Stimulated activated CD4-positive, alpha-beta T cell treated with anti-CD3 and anti-CD28 coated beads, Interleukin-1b, Interleukin-23, amount 100 ng/mL, for 48 hours (primary cell): ENCODE data around the gene DOCK2.
"Not testable (repeated sequence)": the region's sequence is repeated elsewhere in the genome, so short reads cannot be mapped to it uniquely, and the experiment has no call there.

ENCODE experiments used
- DNase-seq: peaks from one replicate; pipeline ENCODE4 v3.0.0-alpha.2; 2020

DOCK2 gene

DNA sequence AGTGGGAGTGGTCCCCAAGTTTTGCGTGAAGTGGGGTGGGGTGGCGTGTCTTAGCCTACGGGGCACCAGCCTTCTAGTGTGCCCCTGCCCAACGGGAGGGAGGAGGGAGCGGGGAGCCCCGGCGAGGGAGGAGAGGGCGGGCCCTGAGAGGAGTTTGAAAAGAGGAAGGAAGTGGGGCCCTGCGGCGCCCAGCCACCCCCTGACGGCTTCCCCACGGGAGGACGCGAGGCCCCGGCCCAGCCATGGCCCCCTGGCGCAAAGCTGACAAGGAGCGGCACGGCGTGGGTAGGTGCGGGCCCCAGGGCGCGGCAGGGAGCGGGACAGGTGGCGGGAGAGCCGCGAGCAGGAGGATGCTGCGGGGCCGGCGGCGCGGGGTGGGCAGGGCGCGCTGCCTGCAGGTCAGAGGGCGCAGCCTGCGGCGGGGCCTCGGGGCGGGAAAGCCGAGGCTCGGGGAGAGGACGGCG lies at the start of gene DOCK2:
DOCK2 (plus strand) TSS at position 191 of the 464 bp plus-strand sequence; CDS start at position 243, 52 bp downstream.
- DNase-seq: peak; percentile 75

DNA sequence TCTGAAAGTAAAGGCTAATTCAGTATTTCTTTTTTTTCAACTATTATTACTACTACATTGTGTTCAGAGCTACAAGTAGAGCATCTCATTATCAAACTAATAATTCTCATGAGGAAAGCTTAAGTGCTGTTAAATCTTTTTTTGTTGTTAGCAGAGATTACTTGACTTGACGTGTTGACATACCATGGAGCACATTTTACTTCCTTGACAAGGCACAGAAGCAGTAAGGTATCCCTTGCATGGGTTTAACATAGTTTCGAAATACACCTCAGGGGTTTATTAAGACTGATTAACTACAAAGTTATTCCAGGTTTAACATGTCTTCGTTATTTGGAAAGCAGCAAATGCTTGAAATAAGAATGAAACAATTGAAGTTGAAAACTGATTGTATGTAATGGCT lies 46.5 kb upstream of the DOCK2 start:
- DNase-seq: no peak

DNA sequence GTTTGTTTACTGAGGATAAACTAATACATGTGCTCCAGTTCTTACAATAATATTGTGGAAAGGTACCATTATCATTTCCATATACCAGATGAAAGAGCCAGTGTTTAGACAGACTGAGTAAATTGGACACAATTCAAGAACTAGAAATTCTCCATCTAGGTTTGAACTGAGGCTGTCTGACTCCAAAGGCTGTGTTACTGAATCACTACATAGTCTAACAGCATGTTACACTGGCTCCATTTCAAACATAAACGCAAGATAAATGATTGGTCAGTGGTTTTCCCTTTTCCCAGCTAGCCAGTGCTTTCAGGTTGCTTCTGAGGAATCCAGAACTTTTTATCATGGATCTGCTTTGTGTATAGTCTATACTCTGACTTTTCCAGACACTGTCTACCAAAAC lies 45.4 kb upstream of the DOCK2 start:
- no peak for DNase-seq

DNA sequence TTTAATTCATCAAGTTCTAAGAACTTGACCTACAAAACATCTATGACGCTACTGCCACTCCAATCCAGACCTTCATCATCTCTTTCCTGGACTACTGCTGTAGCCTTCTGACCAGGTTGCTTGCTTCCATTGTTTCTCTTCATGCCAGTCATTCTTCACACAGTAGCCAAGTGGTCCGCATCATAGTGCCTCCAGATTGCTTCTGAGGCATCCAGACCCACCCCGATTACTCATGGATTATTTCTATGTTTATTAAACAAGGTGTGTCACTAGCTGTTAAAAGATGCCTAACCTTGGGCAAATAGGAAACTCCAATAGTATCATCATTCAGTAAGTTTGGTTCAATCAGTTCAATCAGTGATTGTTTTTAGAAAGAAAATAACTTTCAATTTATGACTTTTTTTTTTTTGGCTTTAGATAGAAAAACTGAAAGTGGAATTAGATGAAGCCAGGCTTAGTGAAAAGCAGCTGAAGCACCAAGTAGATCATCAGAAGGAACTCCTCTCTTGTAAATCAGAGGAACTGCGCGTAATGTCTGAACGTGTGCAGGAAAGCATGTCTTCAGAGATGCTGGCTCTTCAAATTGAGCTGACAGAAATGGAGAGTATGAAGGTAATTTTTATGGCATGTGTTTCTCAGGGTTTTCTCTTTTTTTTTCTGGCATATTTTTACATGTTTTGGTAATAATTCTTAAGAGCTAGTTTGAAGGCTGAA lies 44.0 kb upstream of the DOCK2 start:
- no peak for DNase-seq

- no peak for DNase-seq
Measured at GRCh38 chr5:169595172-169595820, 41.8 kb upstream of the DOCK2 start.

DNA sequence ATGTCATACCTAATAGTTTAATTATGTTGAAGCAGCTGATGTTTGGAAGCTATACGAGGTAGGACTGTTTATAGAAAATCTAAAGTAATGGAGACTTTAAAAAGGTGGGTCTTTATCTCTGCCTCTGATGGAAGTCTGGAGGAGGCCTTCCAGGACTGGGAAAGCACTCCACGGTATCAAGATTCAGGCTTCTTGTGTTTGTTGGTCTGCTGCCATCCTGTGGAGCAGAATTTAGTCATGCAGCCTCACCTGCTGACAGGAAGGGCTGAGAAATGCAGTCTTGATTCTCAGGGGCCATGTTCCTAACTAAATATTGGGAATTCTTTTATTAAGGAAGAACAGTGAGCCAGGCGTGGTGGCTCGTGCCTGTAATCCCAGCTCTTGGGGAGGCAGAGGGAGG lies 37.6 kb upstream of the DOCK2 start:
- DNase-seq: no peak

GRCh38 chr5:169602535-169602934 lies 34.5 kb upstream of the DOCK2 start:
- no peak for DNase-seq

GRCh38 chr5:169606279-169606678 lies 30.8 kb upstream of the DOCK2 start:
- no peak for DNase-seq

- no peak for DNase-seq
Measured at GRCh38 chr5:169607882-169608281, 29.2 kb upstream of the DOCK2 start.

DNA sequence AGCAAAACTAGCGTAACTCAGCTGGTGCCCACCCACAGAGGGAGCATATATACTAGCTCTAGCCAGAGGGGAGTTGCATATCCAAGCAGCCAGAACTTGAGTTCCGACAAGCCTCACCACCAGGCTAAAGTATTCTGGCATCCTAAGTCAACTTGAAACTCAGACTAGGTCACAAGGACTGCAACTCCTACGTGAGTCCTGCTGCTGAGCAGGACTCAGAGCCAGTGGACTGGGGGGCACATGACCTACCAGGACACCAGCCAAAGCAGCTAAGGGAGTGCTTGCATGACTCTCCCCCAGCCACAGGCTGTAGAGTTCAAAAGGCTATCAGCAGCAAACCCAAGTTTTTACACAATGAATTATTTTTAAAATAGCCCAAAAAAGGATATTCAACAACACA lies 27.4 kb upstream of the DOCK2 start:
- DNase-seq: no peak

- DNase-seq: no peak
Measured at GRCh38 chr5:169610606-169611005, 26.5 kb upstream of the DOCK2 start.

DNA sequence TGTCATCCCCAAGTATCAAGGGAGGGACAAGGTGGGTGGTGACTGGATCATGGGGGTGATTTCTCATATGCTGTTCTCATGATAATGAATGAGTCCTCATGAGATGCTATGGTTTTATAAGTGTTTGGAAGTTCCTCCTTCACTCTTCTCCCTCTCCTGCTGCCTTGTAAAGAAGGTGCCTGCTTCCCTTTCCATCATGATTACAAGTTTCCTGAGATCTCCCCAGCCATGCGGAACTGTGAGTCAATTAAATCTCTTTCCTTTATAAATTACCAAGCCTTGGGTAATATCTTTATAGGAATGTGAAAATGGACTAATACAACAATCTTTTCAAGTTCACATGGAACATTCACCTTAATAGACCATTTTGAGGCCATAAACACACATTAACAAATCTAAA lies 21.5 kb upstream of the DOCK2 start:
- no peak for DNase-seq

DNA sequence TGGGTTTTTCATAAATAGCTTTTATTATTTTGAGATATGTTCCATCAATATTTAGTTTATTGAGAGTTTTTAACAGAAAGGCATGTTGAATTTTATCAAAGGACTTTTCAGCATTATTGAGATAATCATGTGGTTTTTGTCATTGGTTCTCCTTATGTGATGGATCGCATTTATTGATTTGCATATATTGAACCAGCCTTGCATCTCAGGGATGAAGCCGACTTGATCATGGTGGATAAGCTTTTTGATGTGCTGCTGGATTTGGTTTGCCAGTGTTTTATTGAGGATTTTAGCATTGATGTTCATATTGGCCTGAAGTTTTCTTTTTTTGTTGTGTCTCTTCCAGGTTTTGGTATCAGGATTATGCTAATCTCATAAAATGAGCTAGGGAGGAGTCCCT lies 12.8 kb upstream of the DOCK2 start:
- DNase-seq: not testable (repeated sequence)

DNA sequence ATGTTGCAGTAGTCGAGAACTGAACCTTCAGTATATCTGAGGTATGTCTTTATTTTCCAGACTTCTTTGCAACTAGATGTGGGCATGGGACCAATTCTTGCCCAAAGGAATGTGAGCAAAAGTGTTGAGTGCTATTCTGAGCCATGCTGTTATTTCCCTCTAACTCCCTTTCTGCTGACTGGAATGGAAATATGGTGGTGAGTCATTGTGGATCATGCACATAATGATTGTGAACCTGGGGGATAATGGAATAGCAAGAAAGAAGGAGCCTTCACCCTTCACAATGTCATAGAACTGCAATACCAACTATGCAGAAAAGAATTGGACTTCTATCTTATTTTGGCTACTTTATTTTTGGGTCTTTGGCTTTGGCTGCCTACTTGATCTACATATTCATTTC lies 10.3 kb upstream of the DOCK2 start:
- DNase-seq: no peak

DNA sequence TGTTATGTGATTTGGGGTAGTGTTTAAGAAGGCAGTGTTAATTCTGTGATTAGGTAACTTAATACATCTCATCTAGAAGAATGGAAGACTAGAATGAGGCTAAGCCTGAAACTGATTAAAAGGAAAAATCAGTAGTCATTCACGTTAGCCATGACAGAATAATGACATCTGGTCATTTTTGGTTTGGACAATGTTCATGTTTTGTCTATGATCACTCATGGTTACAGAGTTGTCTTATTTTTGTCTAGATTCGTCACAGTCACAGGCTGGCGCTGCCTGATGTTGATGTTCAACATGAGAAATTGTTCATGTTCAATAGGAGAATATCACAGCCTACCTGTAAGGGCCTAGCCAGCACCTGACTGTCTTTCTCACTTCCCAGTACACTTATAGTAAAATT lies 9.5 kb upstream of the DOCK2 start:
- DNase-seq: no peak

DNA sequence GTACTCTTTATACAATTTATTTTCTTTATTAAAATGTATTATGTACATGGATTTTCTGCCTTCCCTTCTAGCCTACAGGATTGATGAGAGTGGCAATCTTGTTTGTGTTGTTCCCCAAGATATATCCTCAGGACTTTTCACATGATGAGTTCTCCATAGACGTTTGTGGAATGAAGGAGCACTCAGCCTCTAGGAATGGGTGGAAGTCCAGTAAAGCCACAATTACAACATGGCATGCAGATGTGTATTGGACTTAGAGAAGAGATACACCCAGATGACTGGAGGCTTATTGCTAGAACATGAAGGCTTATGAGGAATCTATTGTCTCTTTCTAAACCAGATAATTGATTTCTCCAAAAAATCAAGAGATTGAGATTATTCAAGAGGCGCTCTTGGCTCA lies 8.2 kb upstream of the DOCK2 start:
- DNase-seq: no peak

- no peak for DNase-seq
Measured at GRCh38 chr5:169629847-169630548, 7.1 kb upstream of the DOCK2 start.

GRCh38 chr5:169631360-169631759 lies 5.7 kb upstream of the DOCK2 start:
- DNase-seq: no peak

DNA sequence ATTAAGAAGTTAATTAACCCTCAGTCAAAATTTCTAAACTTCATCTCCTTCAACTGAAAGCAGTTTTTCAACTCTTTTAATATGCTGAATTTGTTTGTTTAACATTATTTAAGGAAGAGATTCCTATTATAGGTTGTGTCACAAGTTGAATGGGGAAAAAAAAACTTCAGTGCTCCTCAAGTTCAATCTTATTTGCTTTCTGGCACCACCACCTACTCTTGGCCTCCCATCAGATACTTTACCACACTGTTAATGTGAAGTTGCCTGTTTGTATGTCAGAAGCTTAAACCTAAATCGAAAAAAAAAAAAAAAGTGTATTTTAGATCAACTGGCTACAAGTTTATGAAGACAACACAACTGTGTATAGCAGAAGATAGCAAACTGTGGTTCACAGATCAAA lies 4.1 kb upstream of the DOCK2 start:
- no peak for DNase-seq

DNA sequence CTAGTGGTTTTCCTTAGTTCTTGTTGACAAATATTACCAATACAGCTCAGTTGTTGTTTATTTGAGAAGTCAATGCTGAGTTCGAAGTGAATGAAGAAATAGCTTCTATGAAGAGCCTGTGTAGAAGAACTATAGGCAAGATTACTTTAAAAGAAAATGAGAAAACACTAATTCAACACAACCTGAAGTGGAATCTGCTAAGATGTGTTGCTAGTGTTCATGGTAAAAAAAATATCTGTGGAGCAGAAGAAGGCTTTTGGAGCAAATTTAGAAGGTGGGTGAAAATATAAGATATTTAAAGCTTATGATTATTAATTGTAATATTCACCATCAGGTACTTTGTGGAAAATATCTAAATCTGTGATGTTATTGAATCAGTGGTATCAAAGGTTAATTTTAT lies 2.5 kb upstream of the DOCK2 start:
- no peak for DNase-seq

DNA sequence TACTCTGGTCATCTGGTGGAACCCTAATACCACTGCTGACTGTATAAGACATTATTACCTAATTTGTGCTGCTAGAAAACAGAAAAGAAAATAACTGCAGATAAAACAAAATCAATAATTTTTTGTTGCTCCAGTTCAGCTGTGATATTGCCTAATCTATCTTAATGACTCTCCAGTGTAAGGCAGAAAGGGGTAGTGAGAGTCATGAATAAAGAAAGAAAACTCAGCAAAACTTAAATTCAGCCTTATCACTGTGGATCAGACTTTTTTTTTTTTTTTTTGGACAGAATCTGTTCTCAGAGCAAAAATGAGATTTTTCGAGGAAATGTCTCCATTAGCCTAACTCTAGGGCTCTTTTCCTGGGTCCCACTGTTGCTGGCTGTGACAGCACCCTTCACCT lies 1.1 kb upstream of the DOCK2 start:
- no peak for DNase-seq

DNA sequence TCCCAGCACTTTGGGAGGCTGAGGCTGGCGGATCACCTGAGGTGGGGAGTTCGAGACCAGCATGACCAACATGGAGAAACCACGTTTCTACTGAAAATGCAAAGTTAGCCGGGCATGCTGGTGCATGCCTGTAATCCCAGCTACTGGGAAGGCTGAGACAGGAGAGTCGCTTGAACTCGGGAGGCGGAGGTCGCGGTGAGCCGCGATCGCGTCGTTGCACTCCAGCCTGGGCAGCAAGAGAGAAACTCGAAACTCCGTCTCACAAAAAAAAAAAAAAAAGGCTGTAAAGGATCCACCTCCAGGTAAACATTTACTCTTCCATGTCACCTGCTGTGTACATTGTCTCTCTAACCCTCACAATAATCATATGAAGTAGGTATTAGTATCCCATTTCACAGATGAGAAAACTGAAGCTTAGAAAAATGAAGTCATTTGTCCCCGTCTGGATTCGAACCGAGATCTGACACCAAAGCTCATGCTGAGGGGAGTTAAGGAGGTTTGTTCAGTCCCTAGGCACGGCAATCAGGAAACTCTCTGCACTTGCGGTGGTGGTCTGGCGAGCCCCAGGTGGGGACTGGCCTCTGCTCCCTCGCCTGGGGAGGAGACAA lies 494 bp upstream of the DOCK2 start:
- DNase-seq: no peak

GRCh38 chr5:169637549-169638121 lies 560 bp downstream of the DOCK2 start:
- peak; percentile 79 for DNase-seq
